Nephron (organoid): ENCODE data around the gene CFAP70.

Experiments used
- H3K27ac Mint-ChIP-seq, 3 experiments: 2 replicates each; pipeline ENCODE4 v1.8.0; 2020; ENCODE audit warnings: mixed read lengths in 3 of 3, mild to moderate bottlenecking in 2 of 3, moderate library complexity in 1 of 3
- H3K27me3 Mint-ChIP-seq: 2 replicates; pipeline ENCODE4 v1.8.0; 2021; ENCODE audit warnings: low read depth, mild to moderate bottlenecking, moderate library complexity, mixed read lengths
- H3K36me3 Mint-ChIP-seq: 2 replicates; pipeline ENCODE4 v1.8.0; 2020; ENCODE audit warnings: low read depth, mixed read lengths
- H3K4me1 Mint-ChIP-seq: 2 replicates; pipeline ENCODE4 v1.8.0; 2020; ENCODE audit warnings: mixed read lengths
- H3K4me3 Mint-ChIP-seq, 3 experiments: 2 replicates each; pipeline ENCODE4 v1.8.0; 2020; ENCODE audit warnings: mild to moderate bottlenecking in 3 of 3, mixed read lengths in 3 of 3, moderate library complexity in 2 of 3
- H3K9me3 Mint-ChIP-seq: 2 replicates; pipeline ENCODE4 v1.8.0; 2020; ENCODE audit warnings: mixed read lengths
- TF ChIP-seq, protein P1 (sequence below), 3 experiments: fragments of 200-600 bp; sonication (generic); IDR thresholded peaks; one replicate each; pipeline ENCODE4 v1.5.0; 2021; ENCODE audit warnings: antibody characterized with exemption in 3 of 3; ENCODE audit not compliant: unreplicated experiment in 3 of 3

CFAP70 gene

GRCh38 chr10:73206385-73206784 is 152.3 kb downstream of the CFAP70 start:
- Mint-ChIP-seq H3K4me1 (no peaks in the 10 kb centered on the region), H3K27me3 (no peaks in the 10 kb centered on the region), H3K9me3 (peaks cover 6% of the 10 kb centered on the region), H3K4me3 (no peak overlapping the region), H3K27ac (no peak overlapping the region), H3K36me3 (peaks cover 60% of the 10 kb centered on the region)
- TF ChIP-seq, protein P1, sequence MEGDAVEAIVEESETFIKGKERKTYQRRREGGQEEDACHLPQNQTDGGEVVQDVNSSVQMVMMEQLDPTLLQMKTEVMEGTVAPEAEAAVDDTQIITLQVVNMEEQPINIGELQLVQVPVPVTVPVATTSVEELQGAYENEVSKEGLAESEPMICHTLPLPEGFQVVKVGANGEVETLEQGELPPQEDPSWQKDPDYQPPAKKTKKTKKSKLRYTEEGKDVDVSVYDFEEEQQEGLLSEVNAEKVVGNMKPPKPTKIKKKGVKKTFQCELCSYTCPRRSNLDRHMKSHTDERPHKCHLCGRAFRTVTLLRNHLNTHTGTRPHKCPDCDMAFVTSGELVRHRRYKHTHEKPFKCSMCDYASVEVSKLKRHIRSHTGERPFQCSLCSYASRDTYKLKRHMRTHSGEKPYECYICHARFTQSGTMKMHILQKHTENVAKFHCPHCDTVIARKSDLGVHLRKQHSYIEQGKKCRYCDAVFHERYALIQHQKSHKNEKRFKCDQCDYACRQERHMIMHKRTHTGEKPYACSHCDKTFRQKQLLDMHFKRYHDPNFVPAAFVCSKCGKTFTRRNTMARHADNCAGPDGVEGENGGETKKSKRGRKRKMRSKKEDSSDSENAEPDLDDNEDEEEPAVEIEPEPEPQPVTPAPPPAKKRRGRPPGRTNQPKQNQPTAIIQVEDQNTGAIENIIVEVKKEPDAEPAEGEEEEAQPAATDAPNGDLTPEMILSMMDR (IDR thresholded peaks at IDR 0.05; ENCODE audit: unreplicated experiment in 3 of 3) = no peak

DNA sequence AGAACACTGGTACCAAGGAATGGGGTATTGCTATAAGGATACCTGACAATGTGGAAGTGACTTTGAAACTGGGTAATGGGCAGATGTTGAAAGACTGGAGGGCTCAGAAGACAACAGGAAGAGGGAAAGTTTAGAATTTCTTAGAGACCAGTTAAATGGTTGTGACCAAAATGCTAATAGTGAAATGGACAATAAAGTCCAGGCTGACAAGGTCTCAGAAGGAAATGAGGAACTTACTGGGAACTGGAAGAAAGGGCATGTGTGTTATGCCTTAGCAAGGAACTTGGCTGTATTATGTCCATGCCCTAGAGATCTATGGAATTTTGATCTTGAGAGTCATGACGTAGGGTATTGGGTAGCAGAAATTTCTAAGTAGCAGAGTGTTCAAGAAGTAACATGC is 152.8 kb downstream of the CFAP70 start:
- Mint-ChIP-seq H3K4me3 (no peak overlapping the region), H3K4me1 (no peaks in the 10 kb centered on the region), H3K27ac (no peak overlapping the region), H3K36me3 (peaks cover 60% of the 10 kb centered on the region), H3K27me3 (no peaks in the 10 kb centered on the region), H3K9me3 (peaks cover 6% of the 10 kb centered on the region)
- TF ChIP-seq, protein P1 (IDR thresholded peaks at IDR 0.05; ENCODE audit: unreplicated experiment in 3 of 3) = no peak

DNA sequence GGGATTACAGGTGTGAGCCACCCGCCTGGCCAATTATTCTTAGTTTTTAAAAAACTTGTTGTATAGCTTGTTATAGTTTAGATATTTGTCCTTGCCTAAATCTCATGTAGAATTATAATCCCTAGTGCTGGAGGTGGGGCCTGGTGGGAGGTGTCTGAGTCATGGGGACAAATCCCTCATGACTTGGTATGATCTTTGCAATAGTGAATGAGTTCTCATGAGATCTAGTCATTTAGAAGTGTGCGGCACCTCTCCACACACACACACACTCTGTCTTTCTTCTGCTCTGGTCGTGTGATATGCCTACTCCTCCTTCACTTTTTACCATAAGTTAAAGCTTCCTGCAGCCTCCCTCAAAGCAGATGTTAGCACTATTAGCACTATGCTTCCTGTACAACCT is 153.6 kb downstream of the CFAP70 start:
- peaks cover 6% of the 10 kb centered on the region for H3K9me3 Mint-ChIP-seq
- H3K36me3 Mint-ChIP-seq = peaks cover 66% of the 10 kb centered on the region
- no peaks in the 10 kb centered on the region for H3K27me3 Mint-ChIP-seq
- TF ChIP-seq, protein P1 (IDR thresholded peaks at IDR 0.05; ENCODE audit: unreplicated experiment in 3 of 3) = no peak
- H3K4me3 Mint-ChIP-seq = no peak overlapping the region
- H3K27ac Mint-ChIP-seq = no peak overlapping the region
- H3K4me1 Mint-ChIP-seq = no peaks in the 10 kb centered on the region
